ENCODE measurements around the gene FRMD4B.

Gene FRMD4B

GRCh38 chr3:69209413-69209812, 176.5 kb downstream of the FRMD4B start:
- Mint-ChIP-seq H3K4me1 (peaks cover 51% of the 10 kb centered on the region), H3K4me3 (no peak overlapping the region), H3K27ac (no peak overlapping the region), H3K9me3 (no peaks in the 10 kb centered on the region), H3K27me3 (no peaks in the 10 kb centered on the region)
- ATAC-seq = no peak
- DNase-seq = no peak

- no peak for DNase-seq
- Mint-ChIP-seq H3K4me3 (no peak overlapping the region), H3K9me3 (no peaks in the 10 kb centered on the region), H3K27me3 (no peaks in the 10 kb centered on the region), H3K27ac (peak overlapping the region; percentile 12 to 46), H3K4me1 (peaks cover 53% of the 10 kb centered on the region)
- ATAC-seq = no peak
Observed at GRCh38 chr3:69207031-69207430, 178.9 kb downstream of the FRMD4B start.

GRCh38 chr3:69205385-69205784, 180.5 kb downstream of the FRMD4B start:
- Mint-ChIP-seq H3K9me3 (no peaks in the 10 kb centered on the region), H3K4me1 (peaks cover 48% of the 10 kb centered on the region), H3K27ac (no peak overlapping the region), H3K27me3 (no peaks in the 10 kb centered on the region), H3K4me3 (peak overlapping the region in 1 of 2 donors; percentile 32)
- DNase-seq (no peak), ATAC-seq (peak; percentile 19)

GRCh38 chr3:69204315-69204957, 181.5 kb downstream of the FRMD4B start:
- peak; percentile 88 for ATAC-seq
- peak in 1 of 2 donors; percentile 67 for DNase-seq
- H3K9me3 Mint-ChIP-seq = no peaks in the 10 kb centered on the region
- H3K4me1 Mint-ChIP-seq = peaks cover 58% of the 10 kb centered on the region
- H3K27me3 Mint-ChIP-seq = no peaks in the 10 kb centered on the region
- peak overlapping the region; percentile 76 to 85 for H3K4me3 Mint-ChIP-seq
- H3K27ac Mint-ChIP-seq = peak overlapping the region in 1 of 2 donors; percentile 97

GRCh38 chr3:69203631-69204314, 182.1 kb downstream of the FRMD4B start:
- Mint-ChIP-seq H3K27me3 (no peaks in the 10 kb centered on the region), H3K4me3 (peak overlapping the region; percentile 76 to 85), H3K27ac (peak overlapping the region; percentile 91 to 97), H3K9me3 (no peaks in the 10 kb centered on the region), H3K4me1 (peaks cover 64% of the 10 kb centered on the region)
- ATAC-seq = peak; percentile 1
- DNase-seq = no peak

- H3K27ac Mint-ChIP-seq = no peak overlapping the region
- H3K9me3 Mint-ChIP-seq = no peaks in the 10 kb centered on the region
- no peaks in the 10 kb centered on the region for H3K27me3 Mint-ChIP-seq
- peaks cover 81% of the 10 kb centered on the region for H3K4me1 Mint-ChIP-seq
- H3K4me3 Mint-ChIP-seq = no peak overlapping the region
- DNase-seq (no peak), ATAC-seq (no peak)
Observed at GRCh38 chr3:69201658-69202057, 184.2 kb downstream of the FRMD4B start.

GRCh38 chr3:69200384-69201068, 185.4 kb downstream of the FRMD4B start:
- DNase-seq (peak in 1 of 2 donors; percentile 45), ATAC-seq (no peak)
- Mint-ChIP-seq H3K27me3 (no peaks in the 10 kb centered on the region), H3K9me3 (no peaks in the 10 kb centered on the region), H3K4me1 (peaks cover 77% of the 10 kb centered on the region), H3K27ac (peak overlapping the region; percentile 31 to 98), H3K4me3 (peak overlapping the region; percentile 78 to 96)

GRCh38 chr3:69199942-69200341, 185.9 kb downstream of the FRMD4B start:
- ATAC-seq = no peak
- peak overlapping the region; percentile 81 to 96 for H3K4me3 Mint-ChIP-seq
- DNase-seq = no peak
- H3K4me1 Mint-ChIP-seq = peaks cover 71% of the 10 kb centered on the region
- H3K27me3 Mint-ChIP-seq = no peaks in the 10 kb centered on the region
- H3K9me3 Mint-ChIP-seq = no peaks in the 10 kb centered on the region
- peak overlapping the region in 1 of 2 donors; percentile 98 for H3K27ac Mint-ChIP-seq

- ATAC-seq (peak; percentile 82), DNase-seq (peak in 1 of 2 donors; percentile 43)
- Mint-ChIP-seq H3K27me3 (no peaks in the 10 kb centered on the region), H3K4me1 (peaks cover 60% of the 10 kb centered on the region), H3K9me3 (no peaks in the 10 kb centered on the region), H3K4me3 (peak overlapping the region; percentile 57 to 96), H3K27ac (peak overlapping the region in 1 of 2 donors; percentile 98)
Observed at GRCh38 chr3:69197922-69198530, 187.9 kb downstream of the FRMD4B start.

- peak overlapping the region; percentile 45 to 96 for H3K4me3 Mint-ChIP-seq
- H3K9me3 Mint-ChIP-seq = no peaks in the 10 kb centered on the region
- H3K4me1 Mint-ChIP-seq = peaks cover 54% of the 10 kb centered on the region
- H3K27me3 Mint-ChIP-seq = no peaks in the 10 kb centered on the region
- DNase-seq = no peak
- H3K27ac Mint-ChIP-seq = peak overlapping the region in 1 of 2 donors; percentile 92
- no peak for ATAC-seq
Observed at GRCh38 chr3:69197455-69197854, 188.4 kb downstream of the FRMD4B start.

- ATAC-seq (no peak), DNase-seq (no peak)
- peak overlapping the region; percentile 45 to 96 for H3K4me3 Mint-ChIP-seq
- H3K27me3 Mint-ChIP-seq = no peaks in the 10 kb centered on the region
- peaks cover 53% of the 10 kb centered on the region for H3K4me1 Mint-ChIP-seq
- H3K27ac Mint-ChIP-seq = peak overlapping the region in 1 of 2 donors; percentile 92
- H3K9me3 Mint-ChIP-seq = no peaks in the 10 kb centered on the region
Observed at GRCh38 chr3:69196876-69197275, 189.0 kb downstream of the FRMD4B start.

GRCh38 chr3:69194431-69195165, 191.3 kb downstream of the FRMD4B start:
- Mint-ChIP-seq H3K4me1 (peaks cover 38% of the 10 kb centered on the region), H3K4me3 (no peak overlapping the region), H3K27me3 (no peaks in the 10 kb centered on the region), H3K9me3 (no peaks in the 10 kb centered on the region), H3K27ac (no peak overlapping the region)
- ATAC-seq = no peak
- no peak for DNase-seq

- DNase-seq = no peak
- Mint-ChIP-seq H3K27me3 (no peaks in the 10 kb centered on the region), H3K4me3 (no peak overlapping the region), H3K4me1 (peaks cover 30% of the 10 kb centered on the region), H3K27ac (no peak overlapping the region), H3K9me3 (no peaks in the 10 kb centered on the region)
- no peak for ATAC-seq
Observed at GRCh38 chr3:69193749-69194148, 192.1 kb downstream of the FRMD4B start.

- H3K4me1 Mint-ChIP-seq = peaks cover 8% of the 10 kb centered on the region
- ATAC-seq = no peak
- H3K27me3 Mint-ChIP-seq = no peaks in the 10 kb centered on the region
- DNase-seq = no peak
- no peak overlapping the region for H3K4me3 Mint-ChIP-seq
- H3K9me3 Mint-ChIP-seq = no peaks in the 10 kb centered on the region
- H3K27ac Mint-ChIP-seq = no peak overlapping the region
Observed at GRCh38 chr3:69191516-69191915, 194.4 kb downstream of the FRMD4B start.

GRCh38 chr3:69189487-69189886, 196.4 kb downstream of the FRMD4B start:
- H3K9me3 Mint-ChIP-seq = no peaks in the 10 kb centered on the region
- no peaks in the 10 kb centered on the region for H3K27me3 Mint-ChIP-seq
- H3K27ac Mint-ChIP-seq = no peak overlapping the region
- H3K4me1 Mint-ChIP-seq = peaks cover 8% of the 10 kb centered on the region
- no peak overlapping the region for H3K4me3 Mint-ChIP-seq
- DNase-seq (no peak), ATAC-seq (no peak)

Measured in stimulated activated naive CD8-positive, alpha-beta T cell treated with anti-CD3 and anti-CD28 coated beads, Interleukin-15, amount 100 ng/mL, for 72 hours (primary cell).